H1 (cell line): ENCODE measurements around the gene EVA1C. TPM values are rescaled to one million over a fixed set of nuclear protein-coding genes. Genes with fewer than 3 reads are reported as not detected.

ENCODE experiments used
- CTCF ChIA-PET: fragments of 300-600 bp; sonication (Branson Sonifier 250); formaldehyde crosslinking; loops from one replicate; lab custom pipeline; 2021; ENCODE audit not compliant: partially characterized antibody; lab: Charles Lee
- POLR2A ChIA-PET: fragments of 300-600 bp; sonication (Branson Sonifier 250); formaldehyde crosslinking; loops from one replicate; lab custom pipeline; 2021; ENCODE audit warnings: inconsistent platforms; ENCODE audit not compliant: partially characterized antibody; lab: Charles Lee
- DNase-seq, 2 experiments: peaks; one replicate each; pipeline versions ENCODE4 v3.0.0 to v3.0.0-alpha.2; 2010 to 2022; ENCODE audit warnings: low spot score in 2 of 2, low read depth in 1 of 2, mixed read lengths in 1 of 2
- FAIRE-seq: peaks from 2 replicates; lab custom pipeline; 2011; peaks lifted over from hg19 to GRCh38; lab: Jason Lieb, UNC
- H2AFZ ChIP-seq: 2 replicates; pipeline ENCODE4 v1.8.1; 2012; ENCODE audit warnings: low read length, inconsistent platforms
- H2AK5ac ChIP-seq: 2 replicates; pipeline ENCODE4 v1.6.1; 2013; ENCODE audit warnings: low read depth, low read length
- H2BK120ac ChIP-seq: replicated peaks from 2 replicates; pipeline ENCODE3; 2013; ENCODE audit warnings: low read depth, low read length, inconsistent platforms
- H2BK12ac ChIP-seq: 2 replicates; pipeline ENCODE4 v1.6.1; 2013; ENCODE audit warnings: low read depth, low read length
- H2BK15ac ChIP-seq: 2 replicates; pipeline ENCODE4 v1.6.1; 2013; ENCODE audit warnings: low read length
- H2BK20ac ChIP-seq: 2 replicates; pipeline ENCODE4 v1.6.1; 2013; ENCODE audit warnings: low read length
- H2BK5ac ChIP-seq: 2 replicates; pipeline ENCODE4 v1.6.1; 2013; ENCODE audit warnings: low read depth, low read length
- H3K14ac ChIP-seq: 2 replicates; pipeline ENCODE4 v1.6.1; 2013; ENCODE audit warnings: inconsistent platforms; ENCODE audit not compliant: insufficient read length
- H3K18ac ChIP-seq: 2 replicates; pipeline ENCODE4 v1.6.1; 2013; ENCODE audit warnings: low read length; ENCODE audit errors: extremely low read depth
- H3K23ac ChIP-seq: 2 replicates; pipeline ENCODE4 v1.6.1; 2013; ENCODE audit warnings: inconsistent platforms; ENCODE audit not compliant: insufficient read length
- H3K23me2 ChIP-seq: 2 replicates; pipeline ENCODE4 v1.6.1; 2013; ENCODE audit warnings: low read depth, low read length
- H3K27ac ChIP-seq: 2 replicates; pipeline ENCODE4 v1.6.1; 2011; ENCODE audit warnings: low read depth, low read length, inconsistent platforms
- H3K27me3 ChIP-seq, 4 experiments: replicated peaks in 1 of 4; 1 replicate in 1 of 4; 2 replicates in 3 of 4; pipeline versions ENCODE4 v1.6.1 to v1.8.1; 2011 to 2013; ENCODE audit warnings: low read length in 3 of 4, mild to moderate bottlenecking in 3 of 4, inconsistent platforms in 2 of 4, mixed read lengths in 2 of 4, moderate library complexity in 1 of 4; ENCODE audit not compliant: control insufficient read depth in 3 of 4, insufficient read depth in 3 of 4; ENCODE audit errors: extremely low read depth in 1 of 4
- H3K36me3 ChIP-seq, 4 experiments: 2 replicates each; pipeline versions ENCODE4 v1.6.1 to v1.8.1; 2011 to 2013; ENCODE audit warnings: mild to moderate bottlenecking in 4 of 4, low read length in 3 of 4, moderate library complexity in 2 of 4, control low read depth in 1 of 4, inconsistent platforms in 1 of 4; ENCODE audit not compliant: insufficient read depth in 4 of 4, control insufficient read depth in 2 of 4
- H3K4ac ChIP-seq: replicated peaks from 2 replicates; pipeline ENCODE3; 2013; ENCODE audit warnings: low read length, low read depth, mixed read lengths, inconsistent platforms; ENCODE audit not compliant: insufficient read length
- H3K4me1 ChIP-seq, 4 experiments: replicated peaks in 1 of 4; 1 replicate in 1 of 4; 2 replicates in 3 of 4; pipeline versions ENCODE4 v1.6.1 to v1.8.1; 2011 to 2013; ENCODE audit warnings: low read length in 3 of 4, inconsistent platforms in 2 of 4, mixed read lengths in 1 of 4; ENCODE audit not compliant: insufficient read depth in 4 of 4, control insufficient read depth in 3 of 4
- H3K4me2 ChIP-seq, 2 experiments: 2 replicates each; pipeline versions ENCODE4 v1.6.1 to v1.8.1; 2011 to 2013; ENCODE audit warnings: low read depth in 2 of 2, low read length in 2 of 2, control low read depth in 1 of 2, inconsistent platforms in 1 of 2, mild to moderate bottlenecking in 1 of 2; ENCODE audit not compliant: insufficient read depth in 1 of 2
- H3K4me3 ChIP-seq, 4 experiments: fragments of 200-600, 300-600 bp in 1 of 4; sonication (generic), shearing (Covaris generic), sonication (Bioruptor Twin) in 1 of 4; 2 replicates each; pipeline versions ENCODE4 v1.5.1 to v1.8.1; 2011 to 2016; ENCODE audit warnings: low read length in 4 of 4, low read depth in 3 of 4, control low read depth in 2 of 4, inconsistent platforms in 2 of 4, mild to moderate bottlenecking in 2 of 4, mixed read lengths in 1 of 4, moderate library complexity in 1 of 4; ENCODE audit not compliant: insufficient read depth in 2 of 4; ENCODE audit errors: extremely low read depth in 1 of 4
- H3K56ac ChIP-seq: replicated peaks from 2 replicates; pipeline ENCODE3; 2013; ENCODE audit warnings: low read depth, mild to moderate bottlenecking, mixed read lengths, low read length, inconsistent platforms; ENCODE audit not compliant: insufficient read length
- H3K79me1 ChIP-seq: 2 replicates; pipeline ENCODE4 v1.6.1; 2013; ENCODE audit warnings: low read depth, low read length, control low read depth
- H3K79me2 ChIP-seq, 2 experiments: 2 replicates each; pipeline versions ENCODE4 v1.6.1 to v1.8.1; 2012 to 2013; ENCODE audit warnings: low read length in 2 of 2, mild to moderate bottlenecking in 2 of 2, inconsistent platforms in 1 of 2; ENCODE audit not compliant: insufficient read depth in 2 of 2, control insufficient read depth in 1 of 2
- H3K9ac ChIP-seq, 4 experiments: replicated peaks in 1 of 4; 1 replicate in 1 of 4; 2 replicates in 3 of 4; pipeline versions ENCODE4 v1.6.1 to v1.8.1; 2011 to 2013; ENCODE audit warnings: low read depth in 3 of 4, low read length in 3 of 4, control low read depth in 2 of 4, mild to moderate bottlenecking in 2 of 4, moderate library complexity in 2 of 4, inconsistent platforms in 1 of 4; ENCODE audit errors: extremely low read depth in 1 of 4
- H3K9me3 ChIP-seq, 2 experiments: 2 replicates each; pipeline versions ENCODE4 v1.6.1 to v1.8.1; 2012 to 2013; ENCODE audit warnings: mild to moderate bottlenecking in 2 of 2, moderate library complexity in 2 of 2, control low read depth in 1 of 2, inconsistent platforms in 1 of 2, low read depth in 1 of 2, low read length in 1 of 2, mixed read lengths in 1 of 2; ENCODE audit not compliant: insufficient read depth in 2 of 2
- H4K20me1 ChIP-seq, 2 experiments: replicated peaks in 1 of 2; 2 replicates each; pipeline versions ENCODE3 to v1.8.1; 2011 to 2013; ENCODE audit warnings: inconsistent platforms in 2 of 2, low read length in 2 of 2, mild to moderate bottlenecking in 1 of 2; ENCODE audit not compliant: insufficient read depth in 2 of 2, control insufficient read depth in 1 of 2
- H4K5ac ChIP-seq: 2 replicates; pipeline ENCODE4 v1.6.1; 2013; ENCODE audit warnings: low read length, low read depth, mixed read lengths, inconsistent platforms; ENCODE audit not compliant: insufficient read length
- H4K8ac ChIP-seq: 2 replicates; pipeline ENCODE4 v1.8.0; 2013; ENCODE audit warnings: mild to moderate bottlenecking, moderate library complexity, low read length, inconsistent platforms; ENCODE audit not compliant: insufficient read depth; ENCODE audit errors: extremely low read depth
- H4K91ac ChIP-seq: replicated peaks from 2 replicates; pipeline ENCODE3; 2013; ENCODE audit warnings: low read length, mixed read lengths, inconsistent platforms; ENCODE audit not compliant: insufficient read length
- FOSL1 ChIP-seq: IDR thresholded peaks from 2 replicates; pipeline ENCODE4 v1.6.1; 2011; ENCODE audit warnings: mild to moderate bottlenecking, low read depth, low read length, moderate library complexity; ENCODE audit not compliant: insufficient read depth
- JUN ChIP-seq: IDR thresholded peaks from 2 replicates; pipeline ENCODE4 v1.6.1; 2011; ENCODE audit warnings: low read depth, mild to moderate bottlenecking, improper control_type of control experiment, low read length
- KDM5A ChIP-seq: fragments of 200-600 bp; IDR thresholded peaks from 2 replicates; pipeline ENCODE4 v1.7.1; 2012; ENCODE audit warnings: mild to moderate bottlenecking, low read length, inconsistent platforms, mixed read lengths
- NRF1 ChIP-seq: IDR thresholded peaks from 2 replicates; pipeline ENCODE4 v1.6.1; 2011; ENCODE audit warnings: mild to moderate bottlenecking, low read depth, low read length, improper control_type of control experiment
- PHF8 ChIP-seq: fragments of 200-600 bp; sonication (generic); conservative IDR thresholded peaks from 2 replicates; pipeline ENCODE4 v1.7.1; 2012; ENCODE audit warnings: low read depth, mild to moderate bottlenecking, inconsistent platforms, low read length, moderate library complexity
- POLR2A ChIP-seq, 2 experiments: IDR thresholded peaks; 1 replicate in 1 of 2; 2 replicates in 1 of 2; pipeline ENCODE4 v1.6.1; 2011; ENCODE audit warnings: low read depth in 2 of 2, low read length in 2 of 2, mild to moderate bottlenecking in 2 of 2; ENCODE audit errors: control extremely low read depth in 1 of 2
- POU5F1 ChIP-seq: IDR thresholded peaks from 2 replicates; pipeline ENCODE4 v1.6.1; 2011; ENCODE audit warnings: low read depth, mild to moderate bottlenecking, low read length, moderate library complexity
- SAP30 ChIP-seq: fragments of 300-600 bp; sonication (generic); IDR thresholded peaks from 2 replicates; pipeline ENCODE4 v1.7.1; 2012; ENCODE audit warnings: low read length, moderate library complexity, mild to moderate bottlenecking, inconsistent platforms; ENCODE audit not compliant: insufficient read depth, insufficient replicate concordance
- SP4 ChIP-seq: IDR thresholded peaks from 2 replicates; pipeline ENCODE4 v1.6.1; 2012; ENCODE audit warnings: low read length, inconsistent platforms
- TAF1 ChIP-seq: IDR thresholded peaks from 2 replicates; pipeline ENCODE4 v1.6.1; 2011; ENCODE audit warnings: mild to moderate bottlenecking, low read depth, low read length
- TAF7 ChIP-seq: optimal IDR thresholded peaks from 2 replicates; pipeline ENCODE3; 2011; ENCODE audit warnings: low read depth, mild to moderate bottlenecking, inconsistent platforms, low read length, moderate library complexity, borderline replicate concordance
- TBP ChIP-seq: IDR thresholded peaks from 2 replicates; pipeline ENCODE4 v1.6.1; 2011; ENCODE audit warnings: low read depth, low read length, improper control_type of control experiment
- TEAD4 ChIP-seq: IDR thresholded peaks from 2 replicates; pipeline ENCODE4 v1.6.1; 2012; ENCODE audit warnings: low read depth, low read length, inconsistent platforms, mixed read lengths
- YY1 ChIP-seq: IDR thresholded peaks from 2 replicates; pipeline ENCODE4 v1.6.1; 2011; ENCODE audit warnings: low read depth, mild to moderate bottlenecking, low read length
- WGBS, 2 experiments: shearing (Covaris generic) in 1 of 2; methylation state at CpG; one replicate each; pipeline versions ENCODE4 v1.1.6 to v1.1.7; 2013 to 2015; ENCODE audit warnings: low lambda C conversion rate in 2 of 2, mixed read lengths in 2 of 2, inconsistent platforms in 1 of 2, low coverage in 1 of 2, missing lambda C conversion rate in 1 of 2; ENCODE audit not compliant: insufficient replicate concordance in 2 of 2, insufficient coverage in 1 of 2, insufficient read length in 1 of 2; ENCODE audit errors: extremely low coverage in 1 of 2, missing lambda C conversion rate in 1 of 2; 5-methylcytosine and 5-hydroxymethylcytosine counted together
- polyA plus RNA-seq, 7 experiments: library from polyadenylated mRNA; depleted of rRNA in 3 of 7; stranded (reverse) in 5 of 7; unstranded in 2 of 7; fragments of >200 nt in 5 of 7; fragments of 200-250 nt in 2 of 7; gene quantifications; 1 replicate in 5 of 7; 2 replicates in 1 of 7; 4 replicates in 1 of 7; pipeline versions ENCODE4 v1.2.1 to v1.2.3, GENCODE V29; 2011 to 2013; ENCODE audit warnings: missing spikeins in 2 of 7, mixed read lengths in 2 of 7
- total RNA-seq: library from RNA; stranded (reverse); fragmentation: NEBNext Ultra II Directional; extraction: Animal tissue kit (Norgen Biotek cat#: 25700); gene quantifications from 2 replicates; pipeline ENCODE4 v1.2.1, GENCODE V29; 2021

EVA1C gene
- total and polyA plus RNA-seq, 2 of the 8 experiments (the other 6 are each of a cell fraction or from before 2014, with no cell fraction given), result 2.6 to 3.6 TPM

DNA sequence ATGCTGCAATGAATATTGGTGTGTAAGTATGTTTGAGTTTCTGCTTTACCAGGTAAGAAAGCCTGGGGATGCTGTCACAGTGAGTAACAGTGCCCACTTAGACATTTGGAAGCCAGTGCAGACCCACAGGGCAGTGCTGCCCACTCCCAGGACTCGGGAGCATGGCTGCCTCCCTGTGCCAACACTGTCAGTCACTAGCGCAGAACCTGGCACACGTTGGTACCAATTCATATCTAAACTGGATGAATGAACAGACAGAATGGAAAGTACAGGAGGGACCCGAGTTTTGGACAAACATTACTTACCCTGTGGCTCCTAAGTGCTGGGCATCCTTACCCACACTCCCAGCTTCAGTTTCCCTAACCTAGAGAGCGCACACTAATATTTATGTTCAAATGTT, 1.6 kb upstream of the EVA1C start:
- POLR2A ChIA-PET, result interaction anchor here (0.8 to 1.1 kb wide), 2 partner anchors 18 to 184 kb away, joined by 3 read pairs; no protein-coding TSS in a partner anchor

More for the DNA sequence above, 1.6 kb upstream of the EVA1C start:
- Histone ChIP-seq H4K20me1 (no peaks in the 10 kb centered on the region), H3K4me3 (no peak overlapping the region), H3K36me3 (no peaks in the 10 kb centered on the region), H3K14ac (no peak overlapping the region), H3K23ac (no peak overlapping the region), H3K9me3 (no peaks in the 10 kb centered on the region), H3K4ac (no peak overlapping the region), H4K5ac (no peak overlapping the region), H3K56ac (no peak overlapping the region), H3K18ac (no peak overlapping the region), H2BK12ac (no peak overlapping the region; the same call in 1 of the 2 replicates), H2BK15ac (no peak overlapping the region), H3K79me2 (no peaks in the 10 kb centered on the region), H4K91ac (no peak overlapping the region), H2BK20ac (no peak overlapping the region), H2BK5ac (no peak overlapping the region), H3K9ac (no peak overlapping the region), H2AK5ac (no peak overlapping the region), H3K27me3 (peaks cover 18 to 57% (median 37%) of the 10 kb centered on the region in 4 experiments), H3K4me2 (no peak overlapping the region; a peak in 1 of 4 replicates), H3K23me2 (peaks cover 14% of the 10 kb centered on the region; the same call in 1 of the 2 replicates), H2AFZ (no peak overlapping the region), H3K79me1 (no peaks in the 10 kb centered on the region), H2BK120ac (no peak overlapping the region), H3K4me1 (peaks cover 3 to 26% (median 10%) of the 10 kb centered on the region in 4 experiments), H3K27ac (no peak overlapping the region), H4K8ac (no peak overlapping the region)
- FAIRE-seq (no peak), DNase-seq (no peak)
- CTCF ChIA-PET, result interaction anchor here (0.7 to 12.7 kb wide), 7 partner anchors 9 to 180 kb away, joined by 3 to 112 read pairs (median 4); no protein-coding TSS in a partner anchor
- TF ChIP-seq SP4 (no peak), NRF1 (no peak), FOSL1 (no peak), TAF1 (no peak), YY1 (no peak), PHF8 (no peak), JUN (no peak), POLR2A (IDR thresholded peaks at IDR 0.05; ENCODE audit: control extremely low read depth in 1 of 2, low read depth in 2 of 2, low read length in 2 of 2) (no peak), TBP (no peak), TEAD4 (no peak), SAP30 (no peak), POU5F1 (no peak), KDM5A (no peak), TAF7 (no peak)
- WGBS, 2 experiments, result 94% methylated on average over 5 of the region's 5 CpGs; no CpG with 5 or more reads in 1 of the 2 experiments
